AG09319 (cell line): ENCODE results near the gene KCNMB2.

ENCODE experiments used
- DNase-seq: peaks from one replicate; pipeline ENCODE4 v3.0.0-alpha.2; 2010; ENCODE audit warnings: low read depth; ENCODE audit errors: extremely low read depth
- TF ChIP-seq, protein P1 (sequence below): IDR thresholded peaks from 2 replicates; pipeline ENCODE4 v1.5.1; 2011; ENCODE audit warnings: low read depth, mild to moderate bottlenecking, inconsistent platforms, low read length, moderate library complexity

KCNMB2 gene

DNA sequence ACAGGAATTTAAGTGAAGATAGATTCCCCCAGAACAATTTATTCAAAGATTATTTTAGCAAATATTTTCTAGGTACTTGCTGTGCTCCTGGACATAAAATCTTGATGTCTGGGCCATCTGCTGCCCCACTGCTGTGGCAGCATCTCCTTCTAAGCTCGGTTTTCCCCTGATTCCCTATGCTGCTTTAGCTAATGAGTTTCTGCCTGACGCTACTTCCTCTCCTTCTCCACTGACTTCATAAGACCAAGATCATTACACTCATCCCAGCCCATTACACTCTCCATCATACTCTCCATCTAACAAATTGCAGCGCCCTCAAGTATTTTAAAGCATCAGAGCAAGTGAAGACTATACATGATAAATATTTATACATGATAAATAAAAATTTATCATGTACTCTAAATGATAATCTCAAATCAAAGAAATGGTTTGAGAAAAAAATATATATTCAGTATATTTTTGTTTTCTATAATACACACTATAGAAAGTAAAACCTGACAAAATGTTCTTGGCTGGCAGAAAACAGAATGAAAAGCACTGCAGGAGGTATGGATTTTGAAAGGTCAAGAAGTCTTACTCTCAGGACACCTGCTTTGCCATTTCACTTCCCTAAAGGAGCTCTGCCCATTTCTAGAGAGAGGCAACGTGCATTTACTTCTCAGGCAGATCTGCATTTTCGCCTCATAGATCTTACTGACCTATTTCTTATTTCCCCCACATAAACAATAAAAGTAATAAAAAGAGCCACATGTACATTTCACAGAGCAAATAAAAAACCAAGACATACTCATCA is 232.0 kb downstream of the KCNMB2 start:
- TF ChIP-seq, protein P1, sequence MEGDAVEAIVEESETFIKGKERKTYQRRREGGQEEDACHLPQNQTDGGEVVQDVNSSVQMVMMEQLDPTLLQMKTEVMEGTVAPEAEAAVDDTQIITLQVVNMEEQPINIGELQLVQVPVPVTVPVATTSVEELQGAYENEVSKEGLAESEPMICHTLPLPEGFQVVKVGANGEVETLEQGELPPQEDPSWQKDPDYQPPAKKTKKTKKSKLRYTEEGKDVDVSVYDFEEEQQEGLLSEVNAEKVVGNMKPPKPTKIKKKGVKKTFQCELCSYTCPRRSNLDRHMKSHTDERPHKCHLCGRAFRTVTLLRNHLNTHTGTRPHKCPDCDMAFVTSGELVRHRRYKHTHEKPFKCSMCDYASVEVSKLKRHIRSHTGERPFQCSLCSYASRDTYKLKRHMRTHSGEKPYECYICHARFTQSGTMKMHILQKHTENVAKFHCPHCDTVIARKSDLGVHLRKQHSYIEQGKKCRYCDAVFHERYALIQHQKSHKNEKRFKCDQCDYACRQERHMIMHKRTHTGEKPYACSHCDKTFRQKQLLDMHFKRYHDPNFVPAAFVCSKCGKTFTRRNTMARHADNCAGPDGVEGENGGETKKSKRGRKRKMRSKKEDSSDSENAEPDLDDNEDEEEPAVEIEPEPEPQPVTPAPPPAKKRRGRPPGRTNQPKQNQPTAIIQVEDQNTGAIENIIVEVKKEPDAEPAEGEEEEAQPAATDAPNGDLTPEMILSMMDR: no peak

DNA sequence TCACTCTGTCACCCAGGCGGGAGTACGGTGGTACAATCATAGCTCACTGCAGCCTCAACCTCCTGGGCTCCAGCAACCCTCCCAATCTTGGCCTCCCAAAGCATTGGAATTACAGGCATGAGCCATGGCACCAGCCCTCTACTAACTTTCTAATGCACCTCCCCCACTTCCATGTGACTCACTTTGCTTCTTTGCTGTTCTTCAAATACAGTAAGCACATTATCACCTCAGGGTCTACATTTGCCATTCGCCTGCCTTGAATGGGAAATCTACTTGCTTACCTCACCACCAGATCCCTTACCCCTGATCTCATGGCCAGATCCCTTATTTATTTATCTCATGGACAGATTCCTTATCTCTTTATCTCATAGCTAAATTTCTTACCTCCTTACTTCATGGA is 235.3 kb downstream of the KCNMB2 start:
- TF ChIP-seq, protein P1: no peak
- no peak for DNase-seq

More for the DNA sequence above, 232.0 kb downstream of the KCNMB2 start:
- DNase-seq: no peak

DNA sequence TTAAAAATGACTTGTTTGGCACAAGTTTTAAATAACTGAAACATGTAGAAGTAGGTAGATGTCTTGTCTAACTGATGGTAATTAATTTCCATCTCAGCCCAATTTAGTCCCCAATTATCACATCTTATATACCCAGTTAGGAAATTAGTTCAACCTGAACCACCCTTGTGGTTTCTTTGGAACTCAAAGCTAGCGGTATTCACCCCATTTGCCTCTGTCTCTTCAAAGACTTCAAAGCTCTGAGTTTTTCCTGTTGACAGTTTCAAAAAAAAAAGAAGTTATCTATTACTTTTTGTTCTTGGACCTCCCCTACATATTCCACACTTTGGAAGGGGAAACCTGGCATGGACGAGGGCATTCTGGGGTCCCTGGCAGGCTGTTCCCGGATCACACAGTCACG is 236.5 kb downstream of the KCNMB2 start:
- DNase-seq: no peak

DNA sequence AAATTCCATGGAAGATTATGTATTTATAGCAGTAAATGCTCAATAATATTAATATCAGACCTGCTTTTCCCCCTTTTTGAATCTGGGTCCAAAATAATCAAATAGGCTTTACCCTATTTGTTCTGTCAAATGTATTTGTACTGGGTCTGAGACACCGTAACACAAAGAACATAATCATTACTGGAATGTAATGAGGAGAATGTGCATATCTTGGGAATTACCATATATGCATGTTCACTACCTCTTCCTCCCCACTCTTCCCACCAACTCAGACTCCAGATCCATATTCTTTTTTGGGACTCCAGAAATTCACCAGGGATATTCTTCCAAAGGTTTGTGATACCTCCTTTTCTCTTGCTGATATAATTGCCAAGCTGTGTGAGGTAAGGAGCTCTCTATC is 237.1 kb downstream of the KCNMB2 start:
- DNase-seq: no peak
- TF ChIP-seq, protein P1: no peak

More for the DNA sequence above, 236.5 kb downstream of the KCNMB2 start:
- TF ChIP-seq, protein P1: no peak

DNA sequence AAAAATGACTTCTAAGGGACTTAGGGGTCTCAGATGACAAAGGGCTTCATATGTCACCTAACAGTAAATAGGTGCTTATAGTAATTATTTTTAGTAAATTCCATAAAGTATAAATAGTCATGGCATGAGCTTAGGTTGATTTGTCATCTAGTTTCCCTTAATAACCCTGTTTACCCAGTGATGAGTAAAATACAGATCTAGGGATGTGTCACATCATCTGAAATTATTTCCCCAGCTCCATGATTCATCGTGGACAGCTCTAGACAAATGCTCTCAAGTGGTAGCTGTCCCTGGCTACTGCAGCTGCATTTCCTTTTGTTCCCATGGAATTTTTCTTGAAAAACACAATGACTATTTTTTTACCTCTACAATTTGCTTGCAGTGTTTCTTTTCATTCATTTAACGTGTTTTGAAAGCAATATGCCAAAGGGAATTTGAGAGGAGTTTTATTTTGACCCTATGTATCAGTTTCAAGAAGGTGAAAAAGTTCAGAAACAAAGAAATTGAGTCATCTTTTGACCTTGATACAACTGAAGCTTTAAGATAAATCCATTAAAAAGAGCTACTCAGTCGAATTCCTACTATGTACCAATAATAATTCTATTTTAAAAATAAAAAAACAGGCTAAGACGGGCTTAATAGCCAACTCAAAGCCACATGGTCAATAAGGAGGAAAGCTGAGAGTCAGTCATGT is 241.6 kb downstream of the KCNMB2 start:
- no peak for DNase-seq
- TF ChIP-seq, protein P1: no peak

DNA sequence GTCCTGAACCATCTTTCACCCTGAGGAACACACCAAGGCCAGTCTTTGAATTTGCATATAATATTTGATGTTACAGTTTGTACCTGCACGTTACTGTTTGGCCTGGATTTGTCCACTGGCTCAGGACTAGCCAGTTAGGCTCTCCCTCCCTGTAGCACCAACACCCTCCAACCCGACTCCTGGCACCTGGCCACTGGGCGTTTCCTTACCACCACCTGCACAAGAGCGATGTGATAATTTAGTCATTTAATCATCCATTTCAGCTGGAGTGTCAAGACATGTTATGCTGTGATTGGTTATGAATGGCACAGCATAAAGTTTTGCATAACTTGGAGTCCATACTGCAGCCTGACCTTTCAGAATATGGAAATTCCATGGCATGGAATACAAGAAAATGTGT is 242.4 kb downstream of the KCNMB2 start:
- DNase-seq: no peak
- TF ChIP-seq, protein P1: no peak

DNA sequence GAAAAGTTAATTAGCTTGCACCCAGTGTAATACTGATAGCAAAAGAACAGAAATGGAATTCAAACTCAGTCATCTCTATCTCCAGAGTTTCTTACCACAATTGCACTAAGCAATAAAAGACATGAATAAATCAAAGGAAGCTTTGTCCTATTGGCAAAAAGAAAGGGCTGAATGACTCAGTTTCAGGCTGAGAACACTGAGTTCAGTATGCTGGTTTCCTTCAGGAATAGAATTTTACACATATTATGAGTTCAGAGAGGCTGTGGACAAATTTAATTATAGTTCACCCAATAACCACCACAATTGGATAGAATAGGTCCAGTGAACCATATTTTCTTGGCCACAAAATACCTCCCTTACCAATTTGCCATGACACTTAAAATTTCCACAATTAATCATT is 249.7 kb downstream of the KCNMB2 start:
- TF ChIP-seq, protein P1: no peak

More for the DNA sequence above, 249.7 kb downstream of the KCNMB2 start:
- DNase-seq: no peak
